ENCODE measurements around the gene SMTNL2. TPM values are rescaled to one million over a fixed set of nuclear protein-coding genes. Genes with fewer than 3 reads are reported as not detected.

Gene SMTNL2
- total RNA-seq, 1 donor from 2014 or later, result 33.4 TPM

- Histone ChIP-seq H3K36me3 (peaks cover 95% of the 10 kb centered on the region), H3K4me1 (no peaks in the 10 kb centered on the region), H3K4me3 (no peak overlapping the region), H3K27ac (replicated peaks) (no peak overlapping the region), H3K9me3 (replicated peaks) (no peaks in the 10 kb centered on the region), H3K27me3 (ENCODE audit: low read depth) (no peaks in the 10 kb centered on the region)
- TF ChIP-seq CTCF (IDR thresholded peaks at IDR 0.05; ENCODE audit: borderline replicate concordance), result no peak
- intact Hi-C loops (cut with micrococcal nuclease), result no loop called here
- DNase-seq, result no peak
Measured at GRCh38 chr17:4548061-4548461, 36.3 kb upstream of the SMTNL2 start.

GRCh38 chr17:4548721-4549531, 35.4 kb upstream of the SMTNL2 start:
- H3K36me3 ChIP-seq, result peaks cover 95% of the 10 kb centered on the region
- H3K4me1 ChIP-seq, result peaks cover 2% of the 10 kb centered on the region
- no peak for TF ChIP-seq CTCF (IDR thresholded peaks at IDR 0.05; ENCODE audit: borderline replicate concordance)
- DNase-seq, result no peak
- no peak overlapping the region for H3K4me3 ChIP-seq
- intact Hi-C loops (cut with micrococcal nuclease), result no loop called here
- no peaks in the 10 kb centered on the region for H3K9me3 ChIP-seq (replicated peaks)
- no peak overlapping the region for H3K27ac ChIP-seq (replicated peaks)
- H3K27me3 ChIP-seq (ENCODE audit: low read depth), result no peaks in the 10 kb centered on the region

GRCh38 chr17:4549781-4550533, 34.4 kb upstream of the SMTNL2 start:
- DNase-seq, result no peak
- no peak overlapping the region for H3K27ac ChIP-seq (replicated peaks)
- intact Hi-C loops (cut with micrococcal nuclease), result no loop called here
- H3K9me3 ChIP-seq (replicated peaks), result no peaks in the 10 kb centered on the region
- no peak for TF ChIP-seq CTCF (IDR thresholded peaks at IDR 0.05; ENCODE audit: borderline replicate concordance)
- no peaks in the 10 kb centered on the region for H3K27me3 ChIP-seq (ENCODE audit: low read depth)
- no peak overlapping the region for H3K4me3 ChIP-seq
- peaks cover 12% of the 10 kb centered on the region for H3K4me1 ChIP-seq
- H3K36me3 ChIP-seq, result peaks cover 86% of the 10 kb centered on the region

GRCh38 chr17:4550534-4551039, 33.7 kb upstream of the SMTNL2 start:
- H3K36me3 ChIP-seq, result peaks cover 80% of the 10 kb centered on the region
- no peak for TF ChIP-seq CTCF (IDR thresholded peaks at IDR 0.05; ENCODE audit: borderline replicate concordance)
- no peaks in the 10 kb centered on the region for H3K27me3 ChIP-seq (ENCODE audit: low read depth)
- H3K9me3 ChIP-seq (replicated peaks), result no peaks in the 10 kb centered on the region
- no peak overlapping the region for H3K27ac ChIP-seq (replicated peaks)
- peaks cover 16% of the 10 kb centered on the region for H3K4me1 ChIP-seq
- no peak overlapping the region for H3K4me3 ChIP-seq
- no peak for DNase-seq
- intact Hi-C loops (cut with micrococcal nuclease), result no loop called here

- intact Hi-C loops (cut with micrococcal nuclease), result no loop called here
- no peak overlapping the region for H3K4me3 ChIP-seq
- peaks cover 75% of the 10 kb centered on the region for H3K36me3 ChIP-seq
- DNase-seq, result no peak
- no peak overlapping the region for H3K27ac ChIP-seq (replicated peaks)
- no peaks in the 10 kb centered on the region for H3K27me3 ChIP-seq (ENCODE audit: low read depth)
- H3K9me3 ChIP-seq (replicated peaks), result no peaks in the 10 kb centered on the region
- peaks cover 22% of the 10 kb centered on the region for H3K4me1 ChIP-seq
- TF ChIP-seq CTCF (IDR thresholded peaks at IDR 0.05; ENCODE audit: borderline replicate concordance), result no peak
Measured at GRCh38 chr17:4551141-4551540, 33.2 kb upstream of the SMTNL2 start.
